GM04504 (cell line): Measurements from ENCODE around the gene TOMM5.

Experiments used
- DNase-seq: peaks from one replicate; pipeline ENCODE4 v3.0.0-alpha.2; 2012; ENCODE audit warnings: low read depth

TOMM5 gene

GRCh38 chr9:37562826-37563225 lies 29.6 kb downstream of the TOMM5 start:
- DNase-seq, result no peak

GRCh38 chr9:37561682-37562081 lies 30.7 kb downstream of the TOMM5 start:
- DNase-seq, result no peak

DNA sequence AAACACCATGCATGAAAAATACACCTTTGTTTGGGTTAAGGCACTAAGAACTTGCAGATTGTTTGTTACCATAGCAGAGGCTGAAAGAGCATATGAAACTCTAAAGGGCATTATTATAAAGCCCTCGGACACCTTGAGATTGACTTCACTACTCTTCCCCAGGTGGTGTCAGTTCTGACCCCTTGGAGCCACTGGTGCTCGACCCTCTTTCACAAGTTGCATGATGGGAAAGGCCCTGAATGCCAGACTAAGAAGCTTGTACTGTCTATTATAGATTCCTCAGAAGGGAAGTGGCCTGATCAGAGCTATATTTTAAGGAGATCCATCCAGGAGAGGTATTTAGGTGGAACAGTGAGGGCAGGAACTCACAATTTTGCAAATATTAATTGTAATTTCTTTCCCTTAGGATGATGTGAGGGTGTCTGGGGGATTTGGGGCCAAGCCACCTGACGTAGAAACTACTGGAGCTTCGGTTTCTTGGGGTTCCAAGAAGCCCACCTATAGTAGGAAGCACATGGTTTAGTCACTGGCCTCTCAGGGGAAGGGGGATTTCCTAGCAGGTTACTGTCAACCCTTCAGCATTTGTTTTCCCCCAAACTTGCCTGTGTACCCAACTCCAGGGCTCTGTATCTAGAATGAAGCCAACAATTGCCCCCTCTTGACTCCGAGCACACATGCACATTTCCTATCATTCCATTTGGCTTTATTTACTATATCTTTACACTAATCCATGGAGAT lies 32.4 kb downstream of the TOMM5 start:
- no peak for DNase-seq

DNA sequence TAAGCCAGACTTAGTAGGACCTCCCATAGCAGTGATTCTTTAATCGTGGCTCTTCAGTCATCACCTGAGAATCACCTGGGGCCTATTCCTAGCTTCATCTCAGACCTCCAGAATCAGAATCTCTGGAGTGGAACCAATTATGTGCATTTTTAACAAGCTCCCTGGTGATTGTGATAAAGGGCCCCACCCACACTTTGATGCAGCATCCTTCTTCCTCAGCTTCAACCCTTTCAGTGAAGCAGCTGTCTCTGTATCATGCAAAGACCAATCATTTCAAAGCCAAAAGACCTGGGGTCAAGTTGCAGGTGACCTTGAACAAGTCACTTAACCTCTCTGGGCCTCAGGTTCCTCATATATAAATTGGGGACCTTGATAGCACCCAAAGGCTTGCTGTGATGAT lies 33.3 kb downstream of the TOMM5 start:
- no peak for DNase-seq

- DNase-seq, result no peak
Observed at GRCh38 chr9:37555786-37556185, 36.6 kb downstream of the TOMM5 start.

GRCh38 chr9:37554318-37554717 lies 38.1 kb downstream of the TOMM5 start:
- no peak for DNase-seq

GRCh38 chr9:37551888-37552287 lies 40.5 kb downstream of the TOMM5 start:
- no peak for DNase-seq

GRCh38 chr9:37551468-37551867 lies 40.9 kb downstream of the TOMM5 start:
- no peak for DNase-seq

- no peak for DNase-seq
Observed at GRCh38 chr9:37550781-37551180, 41.6 kb downstream of the TOMM5 start.

GRCh38 chr9:37549527-37549926 lies 42.9 kb downstream of the TOMM5 start:
- DNase-seq, result no peak

DNA sequence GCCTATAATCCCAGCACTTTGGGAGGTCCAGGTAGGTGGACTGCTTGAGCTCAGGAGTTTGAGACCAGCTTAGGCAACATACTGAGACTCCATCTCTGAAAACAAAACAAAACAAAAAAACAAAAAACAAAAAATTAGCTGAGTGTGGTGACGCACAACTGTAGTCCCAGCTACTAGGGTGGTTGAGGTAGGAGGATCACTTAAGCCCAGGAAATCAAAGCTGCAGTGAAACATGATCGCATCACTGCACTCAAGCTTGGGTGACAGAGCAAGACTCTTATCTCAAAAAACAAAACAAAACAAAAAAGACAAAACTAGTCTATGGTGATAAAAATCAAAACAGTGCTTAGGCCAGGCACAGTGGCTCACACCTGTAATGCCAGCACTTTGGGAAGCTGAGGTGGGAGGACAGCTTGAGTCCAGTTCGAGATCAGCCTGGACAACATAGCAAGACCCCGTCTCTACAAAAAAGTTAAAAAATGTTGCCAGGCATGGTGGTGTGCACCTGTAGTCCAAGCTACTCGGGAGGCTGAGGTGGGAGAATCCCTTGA lies 45.0 kb downstream of the TOMM5 start:
- no peak for DNase-seq

DNA sequence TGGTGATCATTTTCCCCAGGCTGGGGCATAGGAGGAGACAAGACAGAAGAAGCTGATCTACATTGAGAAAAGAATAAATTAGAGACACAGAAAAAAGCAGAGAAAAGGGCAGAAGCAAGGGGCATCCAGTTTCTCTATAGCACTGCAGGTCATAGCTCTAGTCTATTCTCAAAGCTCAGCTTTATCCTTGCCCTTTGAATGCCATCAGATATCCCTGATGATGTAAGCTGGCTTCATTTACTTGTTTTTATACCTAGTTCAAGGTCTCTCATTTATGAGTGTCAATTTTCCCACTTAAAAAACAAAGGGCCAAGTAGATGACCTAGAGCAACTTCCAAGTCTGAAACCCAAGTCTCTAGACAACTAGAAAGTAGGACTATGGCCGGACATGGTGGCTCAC lies 48.9 kb downstream of the TOMM5 start:
- DNase-seq, result no peak

DNA sequence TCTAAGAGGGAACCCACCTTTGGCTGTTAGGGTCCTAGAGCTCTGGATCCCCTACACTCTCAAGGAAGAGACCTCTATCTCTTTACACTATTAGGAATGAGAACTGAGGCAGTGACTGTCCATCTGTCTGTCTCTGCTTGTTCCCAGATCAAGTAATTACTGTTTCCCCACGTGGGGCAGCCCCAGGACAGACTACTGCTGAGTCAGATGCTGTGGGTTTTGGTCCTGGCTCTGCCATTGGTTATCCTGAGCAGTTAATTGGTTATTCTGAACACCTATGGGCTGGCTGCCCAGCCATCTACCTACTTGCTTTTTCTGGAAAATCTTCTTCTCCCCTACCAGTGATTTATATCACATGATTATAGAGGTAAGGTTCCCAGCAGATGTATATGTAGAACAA lies 49.5 kb downstream of the TOMM5 start:
- DNase-seq, result no peak

DNA sequence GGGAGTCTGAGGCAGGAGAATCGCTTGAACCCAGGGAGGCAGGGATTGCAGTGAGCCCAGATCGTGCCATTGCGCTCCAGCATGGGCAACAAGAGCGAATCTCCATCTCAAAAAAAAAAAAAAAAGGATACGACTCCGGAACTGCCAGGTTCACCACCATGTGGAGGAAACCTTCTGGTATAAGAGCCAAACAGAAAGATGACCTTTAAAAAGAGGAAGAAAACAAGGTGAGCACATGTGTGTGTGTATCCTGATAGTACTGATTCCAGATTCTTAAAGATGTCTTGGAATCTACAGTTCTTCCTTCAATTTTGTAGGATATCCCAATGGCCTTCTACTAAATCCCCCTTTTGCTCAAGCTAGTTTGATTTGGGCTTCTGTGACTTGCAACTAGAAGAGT lies 49.9 kb downstream of the TOMM5 start:
- no peak for DNase-seq

DNA sequence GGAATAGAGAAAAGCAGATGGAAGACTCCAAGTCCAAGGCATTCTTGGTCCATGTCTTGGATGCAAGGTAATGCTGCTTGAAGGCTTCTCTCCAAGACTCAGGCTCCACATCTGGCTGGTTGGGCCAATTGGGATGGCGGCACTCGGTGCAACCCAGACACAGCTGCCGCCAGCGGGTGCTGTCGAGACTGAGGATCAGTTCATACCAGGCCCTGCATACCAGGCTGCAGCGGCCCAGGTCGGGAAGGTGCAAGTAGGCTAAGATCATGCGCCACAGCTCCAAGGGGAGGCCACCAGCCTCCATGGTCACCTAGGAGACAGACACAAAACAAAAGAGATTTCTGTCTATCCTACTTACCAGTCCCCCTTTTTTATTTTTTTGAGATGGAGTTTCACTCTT lies 50.9 kb downstream of the TOMM5 start:
- no peak for DNase-seq

DNA sequence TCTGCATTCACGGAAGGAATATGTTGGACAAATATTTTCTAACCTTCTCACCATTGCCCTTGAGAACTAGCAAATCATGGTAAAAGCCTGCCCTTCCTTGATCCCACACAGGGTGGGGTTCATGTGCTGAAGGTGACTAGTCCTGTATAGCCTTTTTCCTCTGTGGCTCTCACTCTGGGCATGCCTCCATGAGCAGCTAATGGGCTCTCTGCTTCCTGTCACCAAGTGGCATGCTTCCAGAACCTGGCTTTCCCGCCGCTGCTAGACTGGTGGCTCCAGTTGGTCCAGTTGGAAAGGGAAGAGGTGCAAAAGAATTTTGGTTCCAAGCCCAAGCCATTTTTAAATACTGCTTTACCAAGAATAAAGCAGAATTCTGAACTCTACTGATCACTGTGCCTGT lies 51.8 kb downstream of the TOMM5 start:
- no peak for DNase-seq

- DNase-seq, result no peak
Observed at GRCh38 chr9:37539634-37540033, 52.8 kb downstream of the TOMM5 start.
